ENCODE results near the gene BRPF3. TPM values are rescaled to one million over a fixed set of nuclear protein-coding genes. Genes with fewer than 3 reads are reported as not detected.

BRPF3 gene
- total and polyA plus RNA-seq, 11 donors, result 8.2 to 29.1 (median 17.6) TPM

DNA sequence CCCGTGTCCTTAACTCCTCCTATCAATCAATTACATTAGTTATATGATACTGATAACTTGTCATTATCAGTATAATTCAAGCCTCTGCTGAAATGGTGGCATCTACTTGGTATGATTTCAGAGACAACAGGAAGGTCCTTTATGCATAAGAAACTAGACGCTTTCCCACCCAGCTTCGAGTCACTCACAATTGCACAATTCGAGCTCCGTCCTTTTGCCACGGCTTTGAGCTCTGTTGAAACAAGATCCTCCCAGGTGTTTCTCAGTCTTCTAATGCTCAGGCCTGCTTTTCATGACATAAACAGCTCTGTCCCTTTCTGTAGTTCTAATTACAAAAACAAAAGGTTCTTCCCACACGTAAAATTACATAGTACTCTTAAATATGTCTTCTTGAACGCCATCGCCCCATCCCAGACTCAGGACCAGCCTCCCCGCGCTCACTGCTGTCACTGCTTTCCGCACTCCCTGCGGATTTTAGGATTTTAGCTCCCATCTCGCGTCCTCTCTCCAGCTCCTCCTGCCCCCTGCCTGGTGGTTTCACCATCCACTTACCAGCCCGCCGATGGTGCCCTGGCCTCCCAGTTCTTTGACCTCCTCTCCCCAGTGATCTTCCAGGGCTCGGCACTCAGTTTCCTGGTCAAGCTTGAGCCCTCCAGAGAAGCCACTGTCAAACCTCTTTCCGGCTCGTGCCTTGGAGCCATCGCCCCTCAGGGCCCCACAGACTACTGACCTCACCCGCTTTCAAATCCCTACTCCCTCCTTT is 50.1 kb downstream of the BRPF3 start:
- Histone ChIP-seq H3K27me3 (no peaks in the 10 kb centered on the region), H3K27ac (no peak overlapping the region), H3K36me3 (no peaks in the 10 kb centered on the region), H3K4me1 (peaks cover 0 to 31% (median 0%) of the 10 kb centered on the region in 12 donors), H3K4me3 (no peak overlapping the region), H3K9me3 (no peaks in the 10 kb centered on the region)
- WGBS, 4 donors, result 92 to 93% (median 92%) methylated on average over 22 of the region's 22 CpGs
- ATAC-seq (no peak), DNase-seq (no peak)
- TF ChIP-seq, protein P1, sequence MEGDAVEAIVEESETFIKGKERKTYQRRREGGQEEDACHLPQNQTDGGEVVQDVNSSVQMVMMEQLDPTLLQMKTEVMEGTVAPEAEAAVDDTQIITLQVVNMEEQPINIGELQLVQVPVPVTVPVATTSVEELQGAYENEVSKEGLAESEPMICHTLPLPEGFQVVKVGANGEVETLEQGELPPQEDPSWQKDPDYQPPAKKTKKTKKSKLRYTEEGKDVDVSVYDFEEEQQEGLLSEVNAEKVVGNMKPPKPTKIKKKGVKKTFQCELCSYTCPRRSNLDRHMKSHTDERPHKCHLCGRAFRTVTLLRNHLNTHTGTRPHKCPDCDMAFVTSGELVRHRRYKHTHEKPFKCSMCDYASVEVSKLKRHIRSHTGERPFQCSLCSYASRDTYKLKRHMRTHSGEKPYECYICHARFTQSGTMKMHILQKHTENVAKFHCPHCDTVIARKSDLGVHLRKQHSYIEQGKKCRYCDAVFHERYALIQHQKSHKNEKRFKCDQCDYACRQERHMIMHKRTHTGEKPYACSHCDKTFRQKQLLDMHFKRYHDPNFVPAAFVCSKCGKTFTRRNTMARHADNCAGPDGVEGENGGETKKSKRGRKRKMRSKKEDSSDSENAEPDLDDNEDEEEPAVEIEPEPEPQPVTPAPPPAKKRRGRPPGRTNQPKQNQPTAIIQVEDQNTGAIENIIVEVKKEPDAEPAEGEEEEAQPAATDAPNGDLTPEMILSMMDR (IDR thresholded peaks at IDR 0.05), result no peak
- intact Hi-C loops (cut with DNase I), result no loop called here

DNA sequence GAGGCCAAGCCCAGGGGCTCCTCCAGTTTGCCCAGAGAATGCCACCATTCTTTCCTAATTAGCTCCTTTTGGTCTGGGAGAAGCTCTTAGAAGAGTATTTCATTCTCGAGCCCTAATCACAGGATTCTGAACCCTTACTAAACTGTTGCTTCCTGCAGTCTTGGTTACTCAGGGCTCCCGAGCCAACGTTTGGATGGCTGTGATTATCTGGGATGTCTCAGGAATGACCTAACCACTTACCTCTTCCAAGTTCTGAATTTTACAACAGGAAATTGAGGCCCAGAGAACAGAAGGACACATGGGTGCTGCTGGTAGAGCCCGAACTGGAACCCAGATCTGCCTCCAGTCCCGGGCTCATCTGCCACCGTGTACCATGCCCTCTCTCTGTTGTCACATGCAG is 51.1 kb downstream of the BRPF3 start:
- intact Hi-C loops (cut with DNase I), result no loop called here
- no peaks in the 10 kb centered on the region for H3K36me3 ChIP-seq
- H3K9me3 ChIP-seq, result no peaks in the 10 kb centered on the region
- no peak overlapping the region for H3K4me3 ChIP-seq
- no peak for DNase-seq
- peaks cover 0 to 28% (median 0%) of the 10 kb centered on the region in 12 donors for H3K4me1 ChIP-seq
- no peaks in the 10 kb centered on the region for H3K27me3 ChIP-seq
- no peak overlapping the region for H3K27ac ChIP-seq
- 65 to 80% (median 79%) methylated on average over 6 of the region's 6 CpGs for WGBS, 4 donors
- peak in 2 of 4 donors; percentile 26 to 41 for ATAC-seq
- no peak for TF ChIP-seq POLR2A (IDR thresholded peaks at IDR 0.05)
- TF ChIP-seq, protein P1 (IDR thresholded peaks at IDR 0.05), result no peak

DNA sequence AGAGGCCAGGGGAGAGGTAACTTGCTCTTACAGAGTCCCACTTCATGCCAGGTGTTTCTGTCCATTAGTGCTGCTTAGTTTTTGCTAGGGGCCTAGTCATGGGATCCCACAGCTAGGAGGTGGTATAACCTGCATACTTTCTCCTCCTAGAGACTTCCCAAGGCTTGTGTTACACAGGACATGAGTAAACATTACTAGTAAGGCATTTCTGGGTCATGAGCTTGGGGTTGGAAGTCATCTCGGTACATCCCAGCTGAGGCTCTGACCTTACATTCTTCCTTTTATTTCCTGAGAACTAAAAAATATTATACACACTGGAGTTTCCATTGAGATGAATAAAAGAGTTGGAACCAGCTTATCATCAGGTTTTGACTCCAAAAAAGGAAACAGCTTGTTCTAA is 52.4 kb downstream of the BRPF3 start:
- intact Hi-C loops (cut with DNase I), result no loop called here
- 52 to 64% (median 59%) methylated on average over 1 of the region's 1 CpG for WGBS, 4 donors
- Histone ChIP-seq H3K4me1 (peaks cover 0 to 28% (median 0%) of the 10 kb centered on the region in 12 donors), H3K4me3 (no peak overlapping the region), H3K9me3 (no peaks in the 10 kb centered on the region), H3K36me3 (no peaks in the 10 kb centered on the region), H3K27ac (peak overlapping the region in 2 of 12 donors; percentile 4 to 17), H3K27me3 (no peaks in the 10 kb centered on the region)
- DNase-seq (no peak), ATAC-seq (peak in 2 of 4 donors; percentile 36 to 45)
- TF ChIP-seq, protein P1 (IDR thresholded peaks at IDR 0.05), result no peak
- no peak for TF ChIP-seq POLR2A (IDR thresholded peaks at IDR 0.05)

DNA sequence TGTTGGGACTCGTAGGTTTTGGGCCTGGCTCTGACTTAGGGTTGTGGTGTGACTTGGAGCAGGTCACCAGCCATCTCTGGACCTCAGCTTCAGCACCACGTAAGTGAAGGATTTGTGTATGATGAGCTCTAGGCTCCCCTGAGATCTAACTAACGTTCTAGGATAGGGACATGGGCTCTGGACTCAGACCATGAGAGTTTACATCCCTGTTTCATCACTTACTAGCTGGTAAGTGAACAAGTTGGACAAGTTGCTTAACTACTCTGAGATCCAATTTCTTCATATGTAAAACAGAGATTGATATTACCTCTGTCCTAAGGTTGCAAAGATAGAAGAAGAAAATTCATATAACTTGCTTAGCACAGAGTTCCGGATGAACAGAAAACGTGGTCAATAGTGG is 53.0 kb downstream of the BRPF3 start:
- Histone ChIP-seq H3K27ac (no peak overlapping the region), H3K9me3 (no peaks in the 10 kb centered on the region), H3K36me3 (no peaks in the 10 kb centered on the region), H3K27me3 (no peaks in the 10 kb centered on the region), H3K4me1 (peaks cover 0 to 28% (median 0%) of the 10 kb centered on the region in 12 donors), H3K4me3 (no peak overlapping the region)
- TF ChIP-seq, protein P1 (IDR thresholded peaks at IDR 0.05), result no peak
- no peak for TF ChIP-seq POLR2A (IDR thresholded peaks at IDR 0.05)
- no peak for DNase-seq
- ATAC-seq, result no peak
- 70 to 82% (median 76%) methylated on average over 5 of the region's 5 CpGs for WGBS, 4 donors
- intact Hi-C loops (cut with DNase I), result no loop called here
